T-helper 2 cell treated with Interferon-gamma antibody and Interleukin-4, amounts not matched to agents 5 μg/mL and 100 μg/mL, for 36 hours (primary cell): ENCODE results near the gene MAD1L1.

Experiments
- DNase-seq: peaks from one replicate; pipeline ENCODE4 v3.0.0; 2021; ENCODE audit warnings: low spot score
- H3K27ac Mint-ChIP-seq: one replicate; pipeline ENCODE4 v1.8.0; 2021; ENCODE audit warnings: mild to moderate bottlenecking, mixed read lengths
- H3K27me3 Mint-ChIP-seq: one replicate; pipeline ENCODE4 v1.8.0; 2021; ENCODE audit warnings: low read depth, mixed read lengths
- H3K36me3 Mint-ChIP-seq: one replicate; pipeline ENCODE4 v1.8.0; 2021; ENCODE audit warnings: low read depth, mixed read lengths
- H3K4me1 Mint-ChIP-seq: one replicate; pipeline ENCODE4 v1.8.0; 2021; ENCODE audit warnings: low read depth, mixed read lengths
- H3K4me3 Mint-ChIP-seq: one replicate; pipeline ENCODE4 v1.8.0; 2022; ENCODE audit warnings: mild to moderate bottlenecking, moderate library complexity, mixed read lengths
- H3K9me3 Mint-ChIP-seq: one replicate; pipeline ENCODE4 v1.8.0; 2021; ENCODE audit warnings: mixed read lengths

MAD1L1 gene

GRCh38 chr7:1814089-1814811 is 418.5 kb downstream of the MAD1L1 start:
- no peak for DNase-seq
- H3K4me1 Mint-ChIP-seq: no peaks in the 10 kb centered on the region
- H3K9me3 Mint-ChIP-seq: no peaks in the 10 kb centered on the region
- no peak overlapping the region for H3K27ac Mint-ChIP-seq
- H3K27me3 Mint-ChIP-seq: no peaks in the 10 kb centered on the region
- H3K4me3 Mint-ChIP-seq: no peak overlapping the region
- no peaks in the 10 kb centered on the region for H3K36me3 Mint-ChIP-seq

GRCh38 chr7:1813394-1814088 is 419.2 kb downstream of the MAD1L1 start:
- no peaks in the 10 kb centered on the region for H3K36me3 Mint-ChIP-seq
- H3K4me1 Mint-ChIP-seq: no peaks in the 10 kb centered on the region
- DNase-seq: no peak
- no peaks in the 10 kb centered on the region for H3K9me3 Mint-ChIP-seq
- H3K27me3 Mint-ChIP-seq: no peaks in the 10 kb centered on the region
- no peak overlapping the region for H3K27ac Mint-ChIP-seq
- no peak overlapping the region for H3K4me3 Mint-ChIP-seq

- no peaks in the 10 kb centered on the region for H3K9me3 Mint-ChIP-seq
- H3K27me3 Mint-ChIP-seq: no peaks in the 10 kb centered on the region
- no peak for DNase-seq
- no peaks in the 10 kb centered on the region for H3K4me1 Mint-ChIP-seq
- no peak overlapping the region for H3K4me3 Mint-ChIP-seq
- H3K27ac Mint-ChIP-seq: no peak overlapping the region
- no peaks in the 10 kb centered on the region for H3K36me3 Mint-ChIP-seq
These were observed 420.0 kb downstream of the MAD1L1 start for GRCh38 chr7:1812509-1813393.

GRCh38 chr7:1811850-1812508 is 420.8 kb downstream of the MAD1L1 start:
- Mint-ChIP-seq H3K4me3 (no peak overlapping the region), H3K36me3 (no peaks in the 10 kb centered on the region), H3K27me3 (no peaks in the 10 kb centered on the region), H3K27ac (no peak overlapping the region), H3K4me1 (no peaks in the 10 kb centered on the region), H3K9me3 (no peaks in the 10 kb centered on the region)
- no peak for DNase-seq

GRCh38 chr7:1810961-1811849 is 421.5 kb downstream of the MAD1L1 start:
- no peaks in the 10 kb centered on the region for H3K36me3 Mint-ChIP-seq
- no peak overlapping the region for H3K27ac Mint-ChIP-seq
- H3K4me3 Mint-ChIP-seq: no peak overlapping the region
- H3K27me3 Mint-ChIP-seq: no peaks in the 10 kb centered on the region
- DNase-seq: no peak
- H3K9me3 Mint-ChIP-seq: no peaks in the 10 kb centered on the region
- no peaks in the 10 kb centered on the region for H3K4me1 Mint-ChIP-seq

GRCh38 chr7:1810521-1810920 is 422.2 kb downstream of the MAD1L1 start:
- DNase-seq: no peak
- H3K36me3 Mint-ChIP-seq: no peaks in the 10 kb centered on the region
- no peaks in the 10 kb centered on the region for H3K27me3 Mint-ChIP-seq
- H3K4me1 Mint-ChIP-seq: no peaks in the 10 kb centered on the region
- H3K9me3 Mint-ChIP-seq: no peaks in the 10 kb centered on the region
- no peak overlapping the region for H3K27ac Mint-ChIP-seq
- no peak overlapping the region for H3K4me3 Mint-ChIP-seq

GRCh38 chr7:1809601-1810258 is 423.0 kb downstream of the MAD1L1 start:
- DNase-seq: no peak
- Mint-ChIP-seq H3K4me1 (no peaks in the 10 kb centered on the region), H3K27ac (no peak overlapping the region), H3K9me3 (no peaks in the 10 kb centered on the region), H3K27me3 (no peaks in the 10 kb centered on the region), H3K36me3 (no peaks in the 10 kb centered on the region), H3K4me3 (no peak overlapping the region)

- no peak for DNase-seq
- no peaks in the 10 kb centered on the region for H3K27me3 Mint-ChIP-seq
- no peak overlapping the region for H3K27ac Mint-ChIP-seq
- H3K9me3 Mint-ChIP-seq: no peaks in the 10 kb centered on the region
- no peak overlapping the region for H3K4me3 Mint-ChIP-seq
- H3K36me3 Mint-ChIP-seq: no peaks in the 10 kb centered on the region
- no peaks in the 10 kb centered on the region for H3K4me1 Mint-ChIP-seq
These were observed 423.7 kb downstream of the MAD1L1 start for GRCh38 chr7:1809070-1809469.

GRCh38 chr7:1807821-1808600 is 424.7 kb downstream of the MAD1L1 start:
- Mint-ChIP-seq H3K27me3 (no peaks in the 10 kb centered on the region), H3K36me3 (no peaks in the 10 kb centered on the region), H3K4me1 (no peaks in the 10 kb centered on the region), H3K4me3 (no peak overlapping the region), H3K9me3 (no peaks in the 10 kb centered on the region), H3K27ac (no peak overlapping the region)
- no peak for DNase-seq

- Mint-ChIP-seq H3K27me3 (peaks cover 2% of the 10 kb centered on the region), H3K4me3 (no peak overlapping the region), H3K36me3 (no peaks in the 10 kb centered on the region), H3K27ac (no peak overlapping the region), H3K4me1 (no peaks in the 10 kb centered on the region), H3K9me3 (no peaks in the 10 kb centered on the region)
- DNase-seq: no peak
These were observed 426.4 kb downstream of the MAD1L1 start for GRCh38 chr7:1806354-1806753.

GRCh38 chr7:1804310-1804709 is 428.4 kb downstream of the MAD1L1 start:
- Mint-ChIP-seq H3K36me3 (no peaks in the 10 kb centered on the region), H3K4me1 (no peaks in the 10 kb centered on the region), H3K9me3 (no peaks in the 10 kb centered on the region), H3K27me3 (peaks cover 2% of the 10 kb centered on the region), H3K27ac (no peak overlapping the region), H3K4me3 (no peak overlapping the region)
- no peak for DNase-seq

- H3K27ac Mint-ChIP-seq: no peak overlapping the region
- H3K4me1 Mint-ChIP-seq: no peaks in the 10 kb centered on the region
- H3K4me3 Mint-ChIP-seq: no peak overlapping the region
- peaks cover 2% of the 10 kb centered on the region for H3K27me3 Mint-ChIP-seq
- DNase-seq: no peak
- H3K9me3 Mint-ChIP-seq: no peaks in the 10 kb centered on the region
- H3K36me3 Mint-ChIP-seq: no peaks in the 10 kb centered on the region
These were observed 429.8 kb downstream of the MAD1L1 start for GRCh38 chr7:1802899-1803298.
